GM12872 (cell line): ENCODE data around the gene WT1.

Experiments used
- CTCF ChIP-seq: IDR thresholded peaks from 3 replicates; pipeline ENCODE4 v1.5.1; 2011; ENCODE audit warnings: low read depth, mild to moderate bottlenecking, low read length, moderate library complexity; ENCODE audit not compliant: insufficient read depth

The WT1 gene

DNA sequence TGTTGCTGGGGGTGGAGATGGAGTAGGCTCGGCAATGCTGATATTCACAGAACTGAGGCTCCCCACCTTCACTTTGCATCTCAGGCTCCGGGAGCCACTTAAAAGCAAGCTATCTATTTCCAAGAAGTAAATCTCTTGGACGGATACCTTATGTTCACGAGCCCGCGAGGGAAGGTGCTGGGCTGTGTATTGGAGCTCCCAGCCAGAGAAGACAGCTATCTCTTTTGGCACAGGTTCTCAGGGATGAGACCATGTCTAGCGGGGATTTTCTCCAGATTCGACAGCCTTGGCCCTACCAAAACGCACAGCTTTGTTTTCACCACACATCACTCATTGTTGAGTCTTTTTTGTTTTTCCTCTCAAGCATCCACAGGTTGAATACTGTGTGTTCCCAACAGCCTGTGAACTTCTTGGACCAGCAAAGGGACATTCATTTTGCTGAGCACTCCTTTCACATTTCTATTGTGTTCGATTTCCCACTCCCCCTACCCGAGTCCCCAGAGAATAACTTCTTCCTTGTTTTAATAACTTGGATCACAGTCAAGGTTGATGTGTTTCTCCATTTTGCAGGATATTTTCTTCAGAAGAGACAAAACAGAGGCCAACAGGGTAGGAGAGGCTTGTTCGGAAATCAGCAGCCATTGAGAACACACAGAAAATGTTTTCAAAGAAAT lies 23.3 kb downstream of the WT1 start:
- no peak for TF ChIP-seq CTCF

DNA sequence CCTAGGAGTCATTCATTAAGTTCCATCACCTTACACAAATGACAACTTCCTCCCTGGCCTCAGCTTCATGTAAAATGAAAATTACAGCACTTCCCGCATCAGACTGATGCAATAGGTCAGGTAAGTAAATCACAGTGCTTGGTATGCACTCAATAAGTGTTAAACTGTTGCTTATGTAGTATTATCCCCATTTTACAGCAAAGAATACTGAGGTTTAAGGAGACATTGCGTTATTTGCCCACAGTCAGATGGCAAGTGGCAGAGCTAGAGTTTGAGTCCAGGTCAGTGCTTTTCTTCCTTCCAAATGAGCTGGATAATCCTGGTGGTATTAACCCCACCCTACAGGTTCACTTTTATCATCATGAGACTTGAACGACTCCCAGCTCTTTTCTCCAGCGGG lies 29.7 kb downstream of the WT1 start:
- TF ChIP-seq CTCF, result no peak

- TF ChIP-seq CTCF, result no peak
These were observed 32.5 kb downstream of the WT1 start for GRCh38 chr11:32402836-32403235.

- TF ChIP-seq CTCF, result no peak
These were observed 34.5 kb downstream of the WT1 start for GRCh38 chr11:32400670-32401369.

DNA sequence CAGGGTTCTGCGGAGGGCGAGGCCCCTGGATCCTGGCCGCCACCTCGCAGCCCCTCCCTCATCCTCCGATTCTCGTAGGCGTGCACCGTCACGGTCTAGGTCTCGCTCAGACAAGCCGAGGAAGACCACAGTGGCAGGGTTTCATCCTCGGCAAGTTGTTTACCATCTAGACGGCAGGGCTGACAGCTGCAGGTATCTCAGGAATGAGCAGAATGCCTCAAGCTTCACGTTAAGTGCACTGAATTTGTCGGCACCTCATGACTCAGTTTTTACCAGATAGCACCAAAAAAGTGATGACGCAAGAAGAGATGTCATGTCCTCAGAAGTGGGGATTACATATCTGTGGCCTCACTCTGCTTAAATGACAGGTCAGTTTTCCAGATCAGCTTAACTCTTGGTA lies 35.1 kb downstream of the WT1 start:
- no peak for TF ChIP-seq CTCF

- no peak for TF ChIP-seq CTCF
These were observed 38.3 kb downstream of the WT1 start for GRCh38 chr11:32396991-32397390.

DNA sequence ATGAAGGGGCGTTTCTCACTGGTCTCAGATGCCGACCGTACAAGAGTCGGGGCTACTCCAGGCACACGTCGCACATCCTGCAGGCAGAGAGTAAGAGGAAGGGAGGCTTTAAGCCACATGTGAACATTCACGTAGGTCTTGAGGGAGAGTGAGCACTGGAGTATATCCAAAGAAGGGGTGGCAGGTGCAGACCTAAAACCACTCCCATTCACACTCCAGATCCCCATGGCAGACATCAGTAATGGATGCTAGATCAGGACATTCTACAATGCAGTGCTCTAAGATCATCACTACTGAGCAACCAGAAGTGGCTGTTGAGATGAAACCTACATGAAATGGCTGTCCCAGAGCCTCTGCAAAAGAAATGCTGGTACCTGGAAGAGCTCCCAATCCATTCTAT lies 39.0 kb downstream of the WT1 start:
- TF ChIP-seq CTCF, result no peak
